Fibroblast of villous mesenchyme (primary cell): Measurements from ENCODE around the gene YES1. TPM values are rescaled to one million over a fixed set of nuclear protein-coding genes. Genes with fewer than 3 reads are reported as not detected.
A peak's percentile ranks its signal among the peaks of the same experiment; 100 is the strongest.

Source experiments
- DNase-seq: peaks from one replicate; pipeline ENCODE4 v3.0.0-alpha.2; 2010; ENCODE audit warnings: low read depth
- H3K4me3 ChIP-seq: 2 replicates; pipeline ENCODE4 v1.5.1; 2011; ENCODE audit warnings: low read depth, mild to moderate bottlenecking, low read length
- total RNA-seq: library from RNA; depleted of rRNA; stranded (reverse); fragments of >200 nt; gene quantifications from 2 replicates; pipeline ENCODE4 v1.2.3, GENCODE V29; 2012
- TF ChIP-seq, protein P1 (sequence below): IDR thresholded peaks from 2 replicates; pipeline ENCODE4 v1.5.1; 2012; ENCODE audit warnings: low read depth, mild to moderate bottlenecking, low read length; ENCODE audit not compliant: insufficient read depth

YES1 gene
- total RNA-seq, 1 donor: 87.7 TPM

DNA sequence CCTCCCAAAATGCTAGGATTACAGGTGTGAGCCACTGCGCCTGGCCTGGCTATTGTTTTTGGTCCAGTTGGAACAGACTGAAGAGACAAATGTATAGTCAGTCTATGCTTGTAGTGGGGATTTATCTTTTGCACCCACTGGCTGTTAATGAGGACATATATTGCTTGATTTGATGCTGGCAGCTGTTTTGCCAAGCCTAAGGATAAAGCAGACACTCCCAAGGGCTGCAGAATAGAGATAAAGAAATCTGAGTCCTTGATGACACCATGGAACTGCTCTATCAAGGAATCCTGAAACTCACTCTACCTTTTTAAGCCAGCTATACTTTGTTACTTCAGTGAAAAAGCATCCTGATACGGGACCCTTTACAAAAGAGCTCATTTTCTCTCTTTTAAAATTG is 56.5 kb downstream of the YES1 start:
- no peak overlapping the region for H3K4me3 ChIP-seq
- TF ChIP-seq, protein P1, sequence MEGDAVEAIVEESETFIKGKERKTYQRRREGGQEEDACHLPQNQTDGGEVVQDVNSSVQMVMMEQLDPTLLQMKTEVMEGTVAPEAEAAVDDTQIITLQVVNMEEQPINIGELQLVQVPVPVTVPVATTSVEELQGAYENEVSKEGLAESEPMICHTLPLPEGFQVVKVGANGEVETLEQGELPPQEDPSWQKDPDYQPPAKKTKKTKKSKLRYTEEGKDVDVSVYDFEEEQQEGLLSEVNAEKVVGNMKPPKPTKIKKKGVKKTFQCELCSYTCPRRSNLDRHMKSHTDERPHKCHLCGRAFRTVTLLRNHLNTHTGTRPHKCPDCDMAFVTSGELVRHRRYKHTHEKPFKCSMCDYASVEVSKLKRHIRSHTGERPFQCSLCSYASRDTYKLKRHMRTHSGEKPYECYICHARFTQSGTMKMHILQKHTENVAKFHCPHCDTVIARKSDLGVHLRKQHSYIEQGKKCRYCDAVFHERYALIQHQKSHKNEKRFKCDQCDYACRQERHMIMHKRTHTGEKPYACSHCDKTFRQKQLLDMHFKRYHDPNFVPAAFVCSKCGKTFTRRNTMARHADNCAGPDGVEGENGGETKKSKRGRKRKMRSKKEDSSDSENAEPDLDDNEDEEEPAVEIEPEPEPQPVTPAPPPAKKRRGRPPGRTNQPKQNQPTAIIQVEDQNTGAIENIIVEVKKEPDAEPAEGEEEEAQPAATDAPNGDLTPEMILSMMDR: no peak
- no peak for DNase-seq

DNA sequence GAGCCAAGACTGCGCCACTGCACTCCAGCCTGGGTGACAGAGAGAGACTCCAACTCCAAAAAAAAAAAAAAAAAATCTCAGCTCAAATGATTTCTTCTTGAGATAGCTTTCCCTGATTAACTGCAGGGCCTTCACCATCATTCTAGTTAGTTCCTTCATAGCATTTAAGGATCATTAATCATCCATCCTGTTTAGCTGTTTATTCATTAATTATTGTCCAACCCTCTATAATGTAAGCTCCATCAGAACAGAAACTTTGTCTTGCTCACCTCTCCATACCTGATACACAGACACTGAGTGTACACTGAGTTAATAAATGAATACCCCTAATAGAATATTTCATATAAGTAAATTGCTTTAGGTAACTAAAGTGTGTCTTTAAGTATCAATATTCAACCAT is 57.4 kb downstream of the YES1 start:
- TF ChIP-seq, protein P1: no peak
- DNase-seq: no peak
- H3K4me3 ChIP-seq: no peak overlapping the region

DNA sequence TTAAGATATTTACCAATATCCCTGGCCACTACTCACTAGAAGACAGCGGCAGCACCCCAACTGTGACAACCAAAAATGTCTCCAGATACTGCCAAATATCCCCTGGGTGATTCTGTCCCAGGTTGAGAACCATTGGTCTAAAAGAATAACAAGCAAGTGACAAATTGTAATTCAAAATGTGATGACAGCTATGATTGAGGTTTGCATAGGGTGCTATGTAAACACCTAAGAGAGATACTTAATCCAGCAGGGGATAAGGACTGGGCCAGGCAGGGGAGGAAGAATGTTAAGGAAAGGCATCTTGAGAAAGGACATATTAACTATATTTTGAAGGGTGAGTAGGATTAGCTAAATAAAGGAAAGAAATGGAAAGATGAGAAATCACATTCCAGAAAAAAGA is 61.6 kb downstream of the YES1 start:
- no peak overlapping the region for H3K4me3 ChIP-seq
- TF ChIP-seq, protein P1: no peak
- DNase-seq: no peak

DNA sequence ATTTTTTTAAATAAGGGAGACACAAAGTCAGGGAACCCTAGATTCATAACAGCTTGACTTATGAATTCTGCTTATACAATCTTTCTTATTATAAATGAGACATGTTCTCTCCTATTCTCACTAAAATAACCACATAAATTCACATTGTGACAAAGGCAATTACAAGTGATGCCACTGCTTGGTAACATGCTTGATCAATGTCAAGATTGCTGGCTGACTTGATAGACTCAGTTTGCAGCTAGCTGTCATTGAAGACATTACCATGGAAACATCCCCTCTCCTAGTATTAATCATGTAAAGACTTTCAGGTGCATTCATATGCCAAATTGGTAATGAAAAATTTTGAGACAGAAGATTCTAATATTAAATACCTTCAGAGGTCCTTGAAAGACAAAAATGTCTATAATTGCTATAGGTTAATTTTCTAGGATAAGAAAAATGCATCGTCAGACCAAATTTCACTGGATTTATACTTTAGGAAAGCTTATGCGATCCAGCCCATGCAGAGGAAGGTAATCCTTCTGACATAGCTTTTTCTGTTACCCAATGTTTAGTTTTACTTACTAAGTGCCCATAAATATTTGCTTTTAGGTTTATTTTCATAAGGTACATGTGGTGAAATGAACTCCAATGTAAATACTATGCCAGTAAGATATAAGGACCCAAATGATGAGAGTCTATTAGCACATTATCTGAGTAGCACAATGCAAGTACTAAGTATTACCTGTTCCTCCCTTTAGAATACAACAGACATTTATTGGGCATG is 67.0 kb downstream of the YES1 start:
- DNase-seq: no peak
- TF ChIP-seq, protein P1: no peak
- no peak overlapping the region for H3K4me3 ChIP-seq

DNA sequence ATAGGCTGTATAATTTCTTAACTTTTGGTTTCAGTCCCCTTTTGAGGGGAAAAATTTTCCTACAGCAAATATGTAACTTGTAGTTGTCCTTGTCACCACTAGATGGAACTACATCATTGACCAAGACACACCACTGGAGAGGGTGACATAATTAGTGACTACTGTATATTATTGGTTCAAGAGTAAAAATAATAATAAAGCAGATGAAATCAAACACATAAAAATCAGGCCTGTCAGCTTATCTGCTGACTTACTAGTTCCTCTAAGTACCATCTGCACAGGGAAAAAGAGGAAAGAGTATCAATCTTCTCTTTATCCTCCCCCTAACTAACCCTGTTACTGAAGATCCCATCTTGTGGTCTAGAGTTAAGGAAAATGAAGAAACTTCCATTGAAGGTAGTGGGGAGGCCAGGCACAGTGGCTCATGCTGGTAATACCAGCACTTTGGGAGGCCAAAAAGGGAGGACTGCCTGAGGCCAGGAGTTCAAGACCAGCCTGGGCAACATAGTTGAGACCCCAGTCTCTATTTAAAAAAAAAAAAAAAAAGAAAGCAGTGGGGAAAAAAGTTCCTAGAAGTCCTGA is 70.0 kb downstream of the YES1 start:
- H3K4me3 ChIP-seq: no peak overlapping the region
- DNase-seq: peak; percentile 66
- TF ChIP-seq, protein P1: peak; percentile 71

DNA sequence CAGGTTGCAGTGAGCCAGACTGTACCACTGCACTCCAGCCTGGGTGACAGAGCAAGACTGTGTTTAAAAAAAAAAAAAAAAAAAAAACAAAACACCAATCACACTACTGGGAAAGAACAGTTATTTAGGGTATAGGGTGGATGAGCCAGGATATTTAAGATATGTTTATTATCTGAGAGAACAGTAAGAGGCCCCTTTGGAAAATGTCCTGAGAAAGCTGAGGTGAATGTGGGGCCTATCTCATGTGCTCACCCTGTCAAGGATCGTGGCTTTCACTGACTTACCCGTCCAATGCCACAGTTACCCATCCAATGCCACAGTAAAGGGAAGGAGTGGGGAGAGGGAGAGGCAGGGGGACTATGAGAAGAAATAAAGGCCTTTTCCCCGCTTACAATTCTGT is 79.7 kb downstream of the YES1 start:
- no peak overlapping the region for H3K4me3 ChIP-seq
- TF ChIP-seq, protein P1: no peak
- DNase-seq: no peak
